Measurements from ENCODE around the gene EGFR. TPM values are rescaled to one million over a fixed set of nuclear protein-coding genes. Genes with fewer than 3 reads are reported as not detected.

The EGFR gene
- total and polyA plus RNA-seq, 4 experiments from 2014 or later: not detected

GRCh38 chr7:55053651-55054571 lies 35.1 kb downstream of the EGFR start:
- POLR2A ChIA-PET (ENCODE audit: partially characterized antibody): no interaction called here
- Mint-ChIP-seq H3K4me1 (peaks cover 0 to 7% (median 0%) of the 10 kb centered on the region in 4 donors), H3K27ac (no peak overlapping the region), H3K36me3 (no peaks in the 10 kb centered on the region), H3K27me3 (peaks cover 3 to 4% of the 10 kb centered on the region in 2 donors), H3K9me3 (no peaks in the 10 kb centered on the region), H3K4me3 (no peak overlapping the region)
- no peak for DNase-seq
- intact Hi-C loops (cut with micrococcal nuclease): no loop called here
- CTCF ChIA-PET (ENCODE audit: partially characterized antibody): no interaction called here
- no peak overlapping the region for H3K27ac ChIP-seq (ENCODE audit: low read depth, low read length)
- no peaks in the 10 kb centered on the region for H3K36me3 ChIP-seq (ENCODE audit: insufficient read depth, low read length)
- H3K9me3 ChIP-seq (ENCODE audit: control insufficient read depth in 1 of 2, low read length in 2 of 2): no peaks in the 10 kb centered on the region
- no peaks in the 10 kb centered on the region for H3K27me3 ChIP-seq (ENCODE audit: insufficient read depth, low read length)
- no peaks in the 10 kb centered on the region for H3K4me1 ChIP-seq (ENCODE audit: insufficient read depth, low read length)
- no peak overlapping the region for H3K4me3 ChIP-seq (ENCODE audit: low read length in 2 of 2)

- no peaks in the 10 kb centered on the region for H3K9me3 ChIP-seq (ENCODE audit: control insufficient read depth in 1 of 2, low read length in 2 of 2)
- no peaks in the 10 kb centered on the region for H3K36me3 ChIP-seq (ENCODE audit: insufficient read depth, low read length)
- POLR2A ChIA-PET (ENCODE audit: partially characterized antibody): no interaction called here
- no peak overlapping the region for H3K4me3 ChIP-seq (ENCODE audit: low read length in 2 of 2)
- H3K27ac ChIP-seq (ENCODE audit: low read depth, low read length): no peak overlapping the region
- no peaks in the 10 kb centered on the region for H3K9me3 Mint-ChIP-seq
- no peaks in the 10 kb centered on the region for H3K36me3 Mint-ChIP-seq
- H3K4me3 Mint-ChIP-seq: no peak overlapping the region
- intact Hi-C loops (cut with micrococcal nuclease): no loop called here
- CTCF ChIA-PET (ENCODE audit: partially characterized antibody): no interaction called here
- no peak for DNase-seq
- H3K27ac Mint-ChIP-seq: no peak overlapping the region
- no peaks in the 10 kb centered on the region for H3K4me1 ChIP-seq (ENCODE audit: insufficient read depth, low read length)
- no peaks in the 10 kb centered on the region for H3K27me3 ChIP-seq (ENCODE audit: insufficient read depth, low read length)
- peaks cover 0 to 7% (median 0%) of the 10 kb centered on the region in 4 donors for H3K4me1 Mint-ChIP-seq
- peaks cover 3 to 4% of the 10 kb centered on the region in 2 donors for H3K27me3 Mint-ChIP-seq
Observed at GRCh38 chr7:55054758-55055157, 35.9 kb downstream of the EGFR start.

- no peak for DNase-seq
- Histone ChIP-seq H3K27ac (ENCODE audit: low read depth, low read length) (no peak overlapping the region), H3K27me3 (ENCODE audit: insufficient read depth, low read length) (no peaks in the 10 kb centered on the region), H3K4me3 (ENCODE audit: low read length in 2 of 2) (no peak overlapping the region), H3K4me1 (ENCODE audit: insufficient read depth, low read length) (no peaks in the 10 kb centered on the region), H3K9me3 (ENCODE audit: control insufficient read depth in 1 of 2, low read length in 2 of 2) (no peaks in the 10 kb centered on the region), H3K36me3 (ENCODE audit: insufficient read depth, low read length) (no peaks in the 10 kb centered on the region)
- H3K4me1 Mint-ChIP-seq: peaks cover 0 to 4% (median 0%) of the 10 kb centered on the region in 4 donors
- ChIA-PET POLR2A (ENCODE audit: partially characterized antibody) (no interaction called here), CTCF (ENCODE audit: partially characterized antibody) (no interaction called here)
- intact Hi-C loops (cut with micrococcal nuclease): no loop called here
- H3K36me3 Mint-ChIP-seq: no peaks in the 10 kb centered on the region
- no peaks in the 10 kb centered on the region for H3K9me3 Mint-ChIP-seq
- peaks cover 3 to 4% of the 10 kb centered on the region in 2 donors for H3K27me3 Mint-ChIP-seq
- peak overlapping the region in 1 of 7 donors; percentile 41 for H3K27ac Mint-ChIP-seq
- no peak overlapping the region for H3K4me3 Mint-ChIP-seq
Observed at GRCh38 chr7:55055479-55055878, 36.7 kb downstream of the EGFR start.

- H3K4me1 Mint-ChIP-seq: peaks cover 0 to 4% (median 0%) of the 10 kb centered on the region in 4 donors
- H3K4me3 Mint-ChIP-seq: no peak overlapping the region
- H3K27ac Mint-ChIP-seq: no peak overlapping the region
- H3K4me1 ChIP-seq (ENCODE audit: insufficient read depth, low read length): no peaks in the 10 kb centered on the region
- ChIA-PET CTCF (ENCODE audit: partially characterized antibody) (no interaction called here), POLR2A (ENCODE audit: partially characterized antibody) (no interaction called here)
- no peaks in the 10 kb centered on the region for H3K27me3 ChIP-seq (ENCODE audit: insufficient read depth, low read length)
- intact Hi-C loops (cut with micrococcal nuclease): no loop called here
- H3K9me3 Mint-ChIP-seq: no peaks in the 10 kb centered on the region
- H3K36me3 Mint-ChIP-seq: no peaks in the 10 kb centered on the region
- peaks cover 3 to 4% of the 10 kb centered on the region in 2 donors for H3K27me3 Mint-ChIP-seq
- H3K36me3 ChIP-seq (ENCODE audit: insufficient read depth, low read length): no peaks in the 10 kb centered on the region
- no peak for DNase-seq
- H3K4me3 ChIP-seq (ENCODE audit: low read length in 2 of 2): no peak overlapping the region
- no peaks in the 10 kb centered on the region for H3K9me3 ChIP-seq (ENCODE audit: control insufficient read depth in 1 of 2, low read length in 2 of 2)
- no peak overlapping the region for H3K27ac ChIP-seq (ENCODE audit: low read depth, low read length)
Observed at GRCh38 chr7:55056068-55056467, 37.3 kb downstream of the EGFR start.

- Mint-ChIP-seq H3K9me3 (no peaks in the 10 kb centered on the region), H3K4me3 (no peak overlapping the region)
- intact Hi-C loops (cut with micrococcal nuclease): no loop called here
Observed at GRCh38 chr7:55056577-55057480, 38.0 kb downstream of the EGFR start.

GRCh38 chr7:55058314-55058713 lies 39.5 kb downstream of the EGFR start:
- peaks cover 0 to 4% (median 0%) of the 10 kb centered on the region in 4 donors for H3K4me1 Mint-ChIP-seq
- no peak overlapping the region for H3K27ac Mint-ChIP-seq
- Histone ChIP-seq H3K27ac (ENCODE audit: low read depth, low read length) (no peak overlapping the region), H3K36me3 (ENCODE audit: insufficient read depth, low read length) (no peaks in the 10 kb centered on the region), H3K4me1 (ENCODE audit: insufficient read depth, low read length) (no peaks in the 10 kb centered on the region), H3K9me3 (ENCODE audit: control insufficient read depth in 1 of 2, low read length in 2 of 2) (no peaks in the 10 kb centered on the region), H3K27me3 (ENCODE audit: insufficient read depth, low read length) (no peaks in the 10 kb centered on the region), H3K4me3 (ENCODE audit: low read length in 2 of 2) (no peak overlapping the region)
- H3K36me3 Mint-ChIP-seq: no peaks in the 10 kb centered on the region
- POLR2A ChIA-PET (ENCODE audit: partially characterized antibody): no interaction called here
- no peak overlapping the region for H3K4me3 Mint-ChIP-seq
- CTCF ChIA-PET (ENCODE audit: partially characterized antibody): no interaction called here
- no peak for DNase-seq
- H3K27me3 Mint-ChIP-seq: peaks cover 9 to 11% of the 10 kb centered on the region in 2 donors
- peaks cover 0 to 2% (median 0%) of the 10 kb centered on the region in 8 donors for H3K9me3 Mint-ChIP-seq
- intact Hi-C loops (cut with micrococcal nuclease): no loop called here

More at GRCh38 chr7:55056577-55057480, 38.0 kb downstream of the EGFR start:
- no peak overlapping the region for H3K27ac ChIP-seq (ENCODE audit: low read depth, low read length)
- no peaks in the 10 kb centered on the region for H3K36me3 Mint-ChIP-seq
- no peak overlapping the region for H3K27ac Mint-ChIP-seq
- H3K9me3 ChIP-seq (ENCODE audit: control insufficient read depth in 1 of 2, low read length in 2 of 2): no peaks in the 10 kb centered on the region
- H3K27me3 Mint-ChIP-seq: peaks cover 3 to 4% of the 10 kb centered on the region in 2 donors
- CTCF ChIA-PET (ENCODE audit: partially characterized antibody): no interaction called here
- no peak overlapping the region for H3K4me3 ChIP-seq (ENCODE audit: low read length in 2 of 2)
- no peaks in the 10 kb centered on the region for H3K4me1 ChIP-seq (ENCODE audit: insufficient read depth, low read length)
- peaks cover 0 to 4% (median 0%) of the 10 kb centered on the region in 4 donors for H3K4me1 Mint-ChIP-seq
- POLR2A ChIA-PET (ENCODE audit: partially characterized antibody): no interaction called here
- DNase-seq: no peak
- H3K27me3 ChIP-seq (ENCODE audit: insufficient read depth, low read length): no peaks in the 10 kb centered on the region
- H3K36me3 ChIP-seq (ENCODE audit: insufficient read depth, low read length): no peaks in the 10 kb centered on the region

GRCh38 chr7:55059021-55059420 lies 40.2 kb downstream of the EGFR start:
- Mint-ChIP-seq H3K9me3 (peaks cover 0 to 2% (median 0%) of the 10 kb centered on the region in 8 donors), H3K36me3 (no peaks in the 10 kb centered on the region), H3K4me1 (peaks cover 0 to 4% (median 0%) of the 10 kb centered on the region in 4 donors), H3K27ac (no peak overlapping the region), H3K27me3 (peaks cover 8 to 9% of the 10 kb centered on the region in 2 donors), H3K4me3 (no peak overlapping the region)
- ChIA-PET CTCF (ENCODE audit: partially characterized antibody) (no interaction called here), POLR2A (ENCODE audit: partially characterized antibody) (no interaction called here)
- intact Hi-C loops (cut with micrococcal nuclease): no loop called here
- no peaks in the 10 kb centered on the region for H3K9me3 ChIP-seq (ENCODE audit: control insufficient read depth in 1 of 2, low read length in 2 of 2)
- no peaks in the 10 kb centered on the region for H3K27me3 ChIP-seq (ENCODE audit: insufficient read depth, low read length)
- H3K4me3 ChIP-seq (ENCODE audit: low read length in 2 of 2): no peak overlapping the region
- H3K4me1 ChIP-seq (ENCODE audit: insufficient read depth, low read length): no peaks in the 10 kb centered on the region
- H3K27ac ChIP-seq (ENCODE audit: low read depth, low read length): no peak overlapping the region
- DNase-seq: no peak
- H3K36me3 ChIP-seq (ENCODE audit: insufficient read depth, low read length): no peaks in the 10 kb centered on the region

Measured in CD4-positive, alpha-beta memory T cell (primary cell).